HG03565 (cell line): Measurements from ENCODE around the gene GALR3.
A peak's percentile ranks its signal among the peaks of the same experiment; 100 is the strongest.

ENCODE experiments used
- ATAC-seq: cut with Tn5 transposase; IDR thresholded peaks from one replicate; pipeline ENCODE4 v1.9.1; 2021; ENCODE audit warnings: mild to moderate bottlenecking, moderate library complexity; ENCODE audit not compliant: unreplicated experiment

Gene GALR3

GRCh38 chr22:37818409-37819104 is 4.6 kb upstream of the GALR3 start:
- ATAC-seq = no peak

GRCh38 chr22:37819105-37819433 is 4.1 kb upstream of the GALR3 start:
- ATAC-seq = no peak

GRCh38 chr22:37820350-37820749 is 2.8 kb upstream of the GALR3 start:
- ATAC-seq = no peak

GRCh38 chr22:37822079-37822833 is 926 bp upstream of the GALR3 start:
- ATAC-seq = no peak

- ATAC-seq = no peak
Observed at GRCh38 chr22:37824674-37825641, 1.8 kb downstream of the GALR3 start.

GRCh38 chr22:37827056-37827455 is 3.9 kb downstream of the GALR3 start:
- ATAC-seq = no peak

- ATAC-seq = no peak
Observed at GRCh38 chr22:37830093-37830842, 7.1 kb downstream of the GALR3 start.

GRCh38 chr22:37831472-37831871 is 8.3 kb downstream of the GALR3 start:
- ATAC-seq = no peak

GRCh38 chr22:37832022-37832857 is 9.1 kb downstream of the GALR3 start:
- ATAC-seq = no peak

GRCh38 chr22:37842015-37842793 is 19.0 kb downstream of the GALR3 start:
- no peak for ATAC-seq

GRCh38 chr22:37843741-37844089 is 20.5 kb downstream of the GALR3 start:
- ATAC-seq = peak; percentile 25

GRCh38 chr22:37844904-37845329 is 21.7 kb downstream of the GALR3 start:
- no peak for ATAC-seq

GRCh38 chr22:37846433-37846832 is 23.3 kb downstream of the GALR3 start:
- ATAC-seq = no peak

GRCh38 chr22:37848587-37849088 is 25.5 kb downstream of the GALR3 start:
- ATAC-seq = no peak

GRCh38 chr22:37849089-37849751 is 26.0 kb downstream of the GALR3 start, which contains the start of gene EIF3L:
EIF3L (plus strand) TSS chr22:37849419; CDS start chr22:37849450, 31 bp downstream.
- peak; percentile 60 for ATAC-seq

- ATAC-seq = no peak
Observed at GRCh38 chr22:37850801-37851200, 27.6 kb downstream of the GALR3 start.

GRCh38 chr22:37852418-37852817 is 29.2 kb downstream of the GALR3 start:
- no peak for ATAC-seq

- no peak for ATAC-seq
Observed at GRCh38 chr22:37854946-37855345, 31.8 kb downstream of the GALR3 start.
